GM12874 (cell line): ENCODE data around the gene BRME1.

Experiments
- CTCF ChIP-seq: IDR thresholded peaks from 2 replicates; pipeline ENCODE4 v1.5.1; 2011; ENCODE audit warnings: low read depth, mild to moderate bottlenecking, control low read depth, low read length, moderate library complexity; ENCODE audit not compliant: insufficient read depth

Gene BRME1

GRCh38 chr19:13909430-13909829, 3.5 kb upstream of the BRME1 start:
- TF ChIP-seq CTCF, result no peak

GRCh38 chr19:13908674-13909073, 2.8 kb upstream of the BRME1 start:
- no peak for TF ChIP-seq CTCF

- no peak for TF ChIP-seq CTCF
Measured at GRCh38 chr19:13906910-13907309, 993 bp upstream of the BRME1 start.

- no peak for TF ChIP-seq CTCF
Measured at GRCh38 chr19:13906521-13906904, 596 bp upstream of the BRME1 start.

- peak; percentile 43 for TF ChIP-seq CTCF
Measured at GRCh38 chr19:13902993-13903555, 2.8 kb downstream of the BRME1 start.

GRCh38 chr19:13899912-13900584, 5.9 kb downstream of the BRME1 start:
- no peak for TF ChIP-seq CTCF

GRCh38 chr19:13899393-13899792, 6.5 kb downstream of the BRME1 start:
- no peak for TF ChIP-seq CTCF
